Middle frontal gyrus (tissue), 1 donor: ENCODE results near the gene TRIM4.
"Not testable (repeated sequence)": the region's sequence is repeated elsewhere in the genome, so short reads cannot be mapped to it uniquely, and the experiment has no call there.

ENCODE experiments used
- DNase-seq: peaks from one replicate; pipeline ENCODE4 v3.0.0-alpha.2; 2015; ENCODE audit warnings: low spot score; ENCODE audit errors: extremely low spot score

TRIM4 gene

GRCh38 chr7:99920149-99920548 lies 819 bp upstream of the TRIM4 start:
- no peak for DNase-seq

DNA sequence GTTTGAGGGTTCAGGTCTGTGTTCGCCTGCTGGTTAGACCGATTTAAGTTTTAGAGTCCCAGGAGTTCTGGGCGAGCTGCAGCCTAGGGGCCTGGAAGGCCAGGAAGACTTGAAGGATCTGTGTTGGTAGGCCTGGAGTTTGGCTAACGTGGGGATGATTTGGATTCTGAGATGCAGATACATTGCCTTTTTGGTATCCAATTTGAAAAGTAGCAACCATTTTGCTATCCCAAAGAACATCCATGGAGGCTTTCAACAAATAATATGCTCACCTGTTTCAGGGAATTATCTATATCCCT lies 433 bp upstream of the TRIM4 start:
- DNase-seq, result no peak

DNA sequence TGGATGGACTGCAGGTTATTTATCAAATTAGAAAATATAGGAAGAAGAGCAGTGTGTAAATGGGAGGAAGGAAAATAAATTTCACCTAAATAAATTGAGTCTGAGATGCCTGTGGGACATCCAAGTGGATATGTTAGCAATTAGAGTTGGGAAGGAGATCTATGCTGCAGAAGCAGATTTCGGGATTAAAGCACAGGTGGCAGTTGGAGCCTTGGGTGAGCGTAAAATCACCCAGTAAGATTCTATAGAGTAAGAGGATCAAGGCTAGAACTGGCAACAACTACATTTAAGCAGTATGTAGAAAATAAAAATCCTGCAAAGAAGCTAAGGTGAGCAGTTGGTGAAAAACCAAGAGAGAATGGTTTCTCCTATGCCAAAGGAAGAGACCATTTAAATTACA lies 8.4 kb downstream of the TRIM4 start:
- DNase-seq, result no peak

- DNase-seq, result no peak
Observed at GRCh38 chr7:99901581-99901980, 17.7 kb downstream of the TRIM4 start.

DNA sequence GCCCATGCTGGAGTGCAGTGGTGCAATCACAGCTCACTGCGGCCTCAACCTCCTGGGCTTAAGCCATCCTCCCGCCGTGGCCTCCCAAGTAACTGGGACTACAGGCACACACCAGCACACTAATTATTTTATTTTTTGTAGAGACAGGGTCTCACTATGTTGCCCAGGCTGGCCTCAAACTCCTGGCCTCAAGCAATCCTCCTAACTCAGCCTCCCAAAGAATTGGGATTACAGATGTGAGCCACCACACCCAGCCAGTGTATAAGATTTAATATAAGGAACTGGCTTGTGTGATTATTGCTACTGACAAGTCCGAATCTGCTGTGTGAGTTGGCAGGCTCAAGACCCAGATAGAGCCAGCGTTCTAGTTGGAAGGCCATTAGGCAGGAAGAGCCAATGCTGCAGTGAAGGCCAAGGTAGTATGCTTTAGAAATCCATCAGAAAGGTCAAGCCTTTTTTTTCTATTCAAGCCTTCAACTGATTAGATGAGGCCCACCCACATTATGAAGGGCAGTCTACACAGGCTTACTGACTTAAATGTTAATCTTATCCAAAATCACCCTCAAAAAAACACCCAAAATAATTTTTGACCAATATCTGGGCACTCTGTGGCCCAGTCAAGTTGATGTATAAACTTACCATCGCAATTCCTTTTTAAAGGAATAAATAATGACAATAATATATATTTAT lies 19.4 kb downstream of the TRIM4 start:
- no peak for DNase-seq

DNA sequence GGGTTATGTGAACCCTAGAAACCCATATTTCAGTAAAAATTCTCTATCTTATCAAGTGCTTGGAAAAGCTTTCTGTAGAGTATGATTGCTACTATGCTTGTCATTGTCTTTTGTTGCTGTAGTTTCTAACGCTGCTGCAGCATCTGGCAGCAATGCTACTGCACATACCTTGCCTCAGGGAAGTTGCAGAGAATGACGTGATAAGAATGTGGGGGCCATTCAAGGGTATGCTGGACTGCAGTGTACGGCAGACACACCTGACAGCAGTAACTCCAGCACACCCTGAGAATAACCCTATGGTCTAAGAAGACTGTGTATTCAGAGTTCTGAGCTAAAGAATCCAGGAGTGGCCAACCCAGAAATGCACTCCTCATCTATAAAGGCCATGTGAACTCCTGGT lies 20.5 kb downstream of the TRIM4 start:
- DNase-seq, result no peak

GRCh38 chr7:99898023-99898357 lies 21.3 kb downstream of the TRIM4 start:
- DNase-seq, result no peak

GRCh38 chr7:99897322-99898022 lies 21.9 kb downstream of the TRIM4 start:
- no peak for DNase-seq

GRCh38 chr7:99894738-99895137 lies 24.6 kb downstream of the TRIM4 start:
- DNase-seq, result no peak

- no peak for DNase-seq
Observed at GRCh38 chr7:99893280-99893679, 26.1 kb downstream of the TRIM4 start.

DNA sequence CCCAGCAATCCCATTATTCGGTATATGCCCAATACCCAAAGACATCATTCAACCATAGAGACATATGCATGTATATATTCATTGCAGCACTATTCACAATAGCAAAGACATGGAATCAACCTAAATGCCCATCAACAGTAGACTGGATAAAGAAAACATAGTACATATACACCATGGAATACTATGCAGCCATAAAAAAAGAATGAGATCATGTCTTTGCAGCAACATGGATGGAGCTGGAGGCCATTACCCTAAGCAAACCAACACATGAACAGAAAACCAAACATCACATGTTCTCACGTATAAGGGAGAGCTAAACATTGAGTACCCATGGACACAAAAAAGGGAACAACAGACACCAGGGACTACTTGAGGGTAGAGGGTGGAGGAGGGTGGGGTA lies 29.0 kb downstream of the TRIM4 start:
- not testable (repeated sequence) for DNase-seq

GRCh38 chr7:99888366-99888765 lies 31.0 kb downstream of the TRIM4 start:
- not testable (repeated sequence) for DNase-seq

GRCh38 chr7:99881370-99881769 lies 38.0 kb downstream of the TRIM4 start:
- no peak for DNase-seq

GRCh38 chr7:99876933-99877332 lies 42.4 kb downstream of the TRIM4 start, which contains the start of gene OR2AE1:
TSS of gene OR2AE1 (minus strand) at chr7:99877033. CDS start at chr7:99877033, 0 bp downstream.
- DNase-seq, result no peak

GRCh38 chr7:99876491-99876890 lies 42.8 kb downstream of the TRIM4 start:
- no peak for DNase-seq

- DNase-seq, result no peak
Observed at GRCh38 chr7:99868246-99868645, 51.1 kb downstream of the TRIM4 start.

- not testable (repeated sequence) for DNase-seq
Observed at GRCh38 chr7:99867477-99867876, 51.9 kb downstream of the TRIM4 start.

GRCh38 chr7:99863847-99864440 lies 55.4 kb downstream of the TRIM4 start:
- no peak for DNase-seq

- DNase-seq, result no peak
Observed at GRCh38 chr7:99860281-99861127, 58.8 kb downstream of the TRIM4 start.

DNA sequence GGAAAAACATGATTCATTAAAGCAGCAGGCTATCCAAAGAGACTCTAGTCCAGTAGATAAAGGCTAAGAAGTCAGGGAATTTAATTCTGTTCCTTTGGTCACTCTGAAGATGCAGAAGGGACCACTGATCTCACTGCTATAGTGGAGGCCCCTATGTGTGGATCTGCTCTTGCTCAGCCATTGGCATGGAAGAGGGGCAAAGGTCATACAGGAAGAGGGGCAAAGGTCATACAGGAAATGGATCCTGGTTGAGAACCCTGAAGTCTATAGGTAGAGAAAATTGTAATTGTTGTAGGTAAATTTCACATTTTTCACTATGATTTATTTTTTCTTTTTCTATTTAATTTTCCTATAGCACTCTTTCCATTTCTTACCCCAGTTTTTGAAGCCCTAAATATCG lies 64.1 kb downstream of the TRIM4 start:
- DNase-seq, result no peak

GRCh38 chr7:99848420-99849216 lies 70.7 kb downstream of the TRIM4 start:
- DNase-seq, result no peak
